Prostate gland (tissue), 2 donors: ENCODE data around the gene GNG4.

Experiments
- CTCF ChIP-seq, 4 experiments: fragments of 200-600 bp in 2 of 4; fragments of 450-650 bp in 2 of 4; sonication (generic) in 2 of 4; IDR thresholded peaks; 1 replicate in 3 of 4; 2 replicates in 1 of 4; pipeline ENCODE4 v1.5.1; 2016 to 2019; ENCODE audit warnings: antibody characterized with exemption in 4 of 4, mild to moderate bottlenecking in 2 of 4, moderate library complexity in 2 of 4
- POLR2A ChIP-seq: fragments of 450-650 bp; IDR thresholded peaks from one replicate; pipeline ENCODE4 v1.6.1; 2016; ENCODE audit warnings: antibody characterized with exemption, mild to moderate bottlenecking
- POLR2AphosphoS5 ChIP-seq: sonication (generic); formaldehyde crosslinking; IDR thresholded peaks from one replicate; pipeline ENCODE4 v1.6.1; 2017; ENCODE audit warnings: antibody characterized with exemption

- no peak for TF ChIP-seq CTCF (IDR thresholded peaks at IDR 0.05)
- no peak for TF ChIP-seq POLR2A
- TF ChIP-seq POLR2AphosphoS5 = no peak
Measured at GRCh38 chr1:235610157-235610556, 39.4 kb downstream of the GNG4 start.
